Sciatic nerve (tissue), 2 donors: ENCODE measurements around the gene MAN1B1. TPM values are rescaled to one million over a fixed set of nuclear protein-coding genes. Genes with fewer than 3 reads are reported as not detected.
A peak's percentile ranks its signal among the peaks of the same experiment; 100 is the strongest.
"Not testable (repeated sequence)": the region's sequence is repeated elsewhere in the genome, so short reads cannot be mapped to it uniquely, and the experiment has no call there.

ENCODE experiments used
- ATAC-seq: fragments of 200-7000 bp; cut with Tn5 transposase; one replicate; pipeline ENCODE4 v1.9.1; 2020; ENCODE audit warnings: mild to moderate bottlenecking, moderate library complexity
- DNase-seq: peaks from one replicate; pipeline ENCODE4 v3.0.0-alpha.2; 2020; ENCODE audit warnings: low spot score
- intact Hi-C: fragments of 100-400 bp; cut with DNase I; formaldehyde crosslinking; loops from one replicate; pipeline ENCODE4 v1.14.2; 2022
- total RNA-seq: library from RNA; stranded (reverse); fragmentation: NEBNext Ultra II Directional; extraction: Animal tissue kit (Norgen Biotek cat#: 25700); gene quantifications from one replicate; pipeline ENCODE4 v1.2.1, GENCODE V29; 2021
- donor health status: DM: no; HTN: no; CAD: no.
- donor health status: DM: no; HTN: no; CAD: no.

The MAN1B1 gene
- total RNA-seq, 1 donor from 2014 or later = 48.3 TPM

DNA sequence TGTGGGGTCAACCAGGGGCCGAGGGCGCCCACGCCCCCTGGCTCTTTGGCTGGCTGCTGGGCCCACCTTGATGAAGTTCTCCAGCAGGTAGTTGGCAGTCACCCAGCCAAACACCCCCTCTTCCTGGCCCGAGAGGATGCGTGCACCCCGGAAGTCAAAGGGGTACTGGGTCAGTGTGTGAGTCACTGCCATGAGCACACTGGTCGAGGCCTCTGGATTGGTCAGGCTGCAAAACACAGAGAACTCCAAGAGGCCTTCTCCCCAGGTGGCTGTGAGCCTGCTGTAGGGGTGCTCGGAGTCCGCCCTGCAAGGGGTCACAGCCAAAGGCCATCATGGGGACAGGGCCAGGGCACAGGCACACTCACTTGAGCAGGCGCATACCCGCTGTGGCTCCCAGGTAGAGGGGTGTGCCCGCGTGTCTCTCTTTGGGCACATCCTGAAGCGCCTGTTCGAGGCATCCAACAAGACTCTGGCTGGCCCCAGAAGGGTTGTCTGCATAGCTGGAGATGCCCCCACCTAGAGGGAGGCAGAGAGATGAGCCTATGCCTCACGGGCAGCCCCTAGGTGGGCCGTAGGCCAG lies 35.5 kb upstream of the MAN1B1 start:
- intact Hi-C loops = no loop called here
- DNase-seq = no peak
- ATAC-seq = no peak

DNA sequence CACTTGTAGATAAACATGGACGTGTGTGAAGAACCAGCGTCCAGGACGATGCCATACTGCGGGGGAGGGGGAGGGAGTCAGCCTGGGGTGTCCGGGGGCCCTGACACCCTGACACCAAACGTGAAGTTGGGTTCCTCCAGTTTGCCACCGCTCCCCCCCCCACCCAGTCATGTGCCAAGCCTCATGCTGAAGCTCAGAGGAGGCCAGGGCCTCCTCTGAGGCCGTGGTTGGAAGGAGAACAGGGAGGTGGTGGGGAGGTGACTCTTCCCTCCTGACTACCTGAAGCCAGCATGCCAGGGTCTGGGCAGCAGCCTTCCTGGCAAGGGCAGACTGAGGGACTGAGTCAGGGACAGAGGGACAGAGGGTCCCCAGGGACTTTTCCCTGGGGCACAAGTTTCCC lies 34.5 kb upstream of the MAN1B1 start:
- no peak for ATAC-seq
- intact Hi-C loops = no loop called here
- DNase-seq = no peak

DNA sequence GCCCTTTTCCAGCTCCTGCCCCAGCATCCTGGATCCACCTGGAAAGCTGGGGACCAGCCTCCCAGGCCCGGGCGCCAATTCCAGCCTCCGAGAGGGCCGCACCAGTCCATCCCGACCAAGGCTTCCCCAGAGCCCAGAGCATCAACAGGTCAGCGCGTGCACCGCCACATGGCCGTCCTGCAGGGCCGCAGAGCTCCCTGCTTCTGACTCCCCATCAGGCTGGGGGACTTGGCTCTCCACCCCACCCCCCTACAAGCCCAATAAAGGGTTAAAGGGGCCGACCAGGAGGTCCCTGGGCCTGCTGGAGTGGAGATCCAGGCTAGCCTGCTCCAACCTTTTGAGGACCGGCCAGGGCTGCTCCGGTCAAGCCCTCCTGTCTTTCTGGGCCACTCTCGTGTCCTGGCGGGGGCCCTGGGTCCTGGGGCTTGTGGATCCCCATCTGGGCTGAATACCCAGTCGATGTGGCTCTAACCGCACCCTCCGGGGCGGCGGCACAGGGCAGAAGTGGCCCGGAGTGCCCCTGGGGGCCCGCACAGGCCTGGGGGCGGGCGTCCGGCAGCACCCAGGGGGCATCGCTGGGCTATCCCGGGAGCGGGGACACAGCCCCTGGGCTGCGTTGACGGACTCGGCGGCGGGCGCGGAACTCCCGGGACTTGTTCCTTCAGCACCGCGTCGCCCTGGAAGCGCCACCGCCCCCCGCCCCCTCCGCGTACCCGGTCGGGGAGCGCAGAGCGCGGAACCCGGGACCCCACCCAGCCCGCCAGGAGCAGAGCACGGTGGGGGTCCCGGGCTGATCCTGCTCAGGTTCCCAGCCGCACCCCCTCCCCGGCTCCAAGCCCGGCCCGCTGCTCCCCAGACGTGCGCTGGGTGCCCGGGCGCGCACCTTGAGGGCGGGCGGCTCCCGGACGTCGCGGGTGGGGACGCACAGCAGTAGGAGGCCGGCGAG lies 33.5 kb upstream of the MAN1B1 start:
- DNase-seq (no peak), ATAC-seq (no peak)
- intact Hi-C loops = no loop called here

DNA sequence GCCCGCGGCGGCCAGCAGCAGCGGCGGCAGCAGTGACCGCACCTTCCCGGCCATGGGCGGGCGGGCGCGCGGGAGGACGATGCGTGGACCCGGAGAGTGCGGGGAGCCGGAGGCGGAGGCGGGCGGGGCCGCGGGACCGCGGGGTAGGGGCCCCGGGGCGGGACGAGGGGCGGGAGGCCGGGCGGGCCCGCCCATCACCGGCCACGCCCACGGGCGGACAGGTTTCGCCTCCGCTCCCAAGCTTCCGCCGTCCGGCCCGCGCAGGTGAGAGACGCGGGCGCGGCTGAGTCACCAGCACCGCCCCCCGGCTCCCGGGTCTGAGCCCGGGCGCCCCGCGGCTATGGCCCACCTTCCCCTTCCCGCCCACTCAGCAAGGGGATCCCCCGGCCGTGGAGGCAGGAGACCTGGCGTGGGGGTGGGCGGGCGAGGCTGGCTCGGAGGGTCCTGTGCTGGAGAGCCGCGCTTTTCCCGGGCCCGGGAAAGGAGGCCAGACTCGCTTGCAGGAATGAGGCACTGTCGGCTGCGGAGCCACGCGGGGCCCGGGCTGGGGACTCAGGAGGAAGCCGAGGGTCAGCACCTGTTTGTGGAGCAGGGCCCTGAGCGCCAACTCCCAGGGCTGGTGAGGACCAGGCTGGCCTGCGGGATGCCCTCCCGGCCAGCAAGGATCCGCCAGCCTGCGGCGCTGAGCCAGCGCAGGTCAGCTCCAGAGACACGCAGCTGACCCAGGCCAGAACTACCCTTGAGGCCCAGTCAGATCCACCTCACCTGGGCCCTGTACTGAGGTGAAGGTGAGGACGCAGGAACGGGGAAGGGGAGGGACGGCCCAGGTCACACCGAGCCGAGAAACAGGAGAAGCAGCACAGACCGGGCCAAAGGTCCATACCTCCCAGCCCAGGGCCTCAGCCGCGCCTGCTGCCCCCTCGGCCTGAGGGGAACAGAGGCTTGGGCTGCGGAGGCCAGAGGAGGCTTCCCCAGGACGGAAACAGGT lies 32.5 kb upstream of the MAN1B1 start, which contains the start of gene ENTPD2:
Gene ENTPD2, minus strand, starts transcription at position 118 of the 988 bp plus-strand sequence. Its CDS starts 64 bp downstream, at position 54.
- DNase-seq (no peak), ATAC-seq (no peak)
- intact Hi-C loops = no loop called here

DNA sequence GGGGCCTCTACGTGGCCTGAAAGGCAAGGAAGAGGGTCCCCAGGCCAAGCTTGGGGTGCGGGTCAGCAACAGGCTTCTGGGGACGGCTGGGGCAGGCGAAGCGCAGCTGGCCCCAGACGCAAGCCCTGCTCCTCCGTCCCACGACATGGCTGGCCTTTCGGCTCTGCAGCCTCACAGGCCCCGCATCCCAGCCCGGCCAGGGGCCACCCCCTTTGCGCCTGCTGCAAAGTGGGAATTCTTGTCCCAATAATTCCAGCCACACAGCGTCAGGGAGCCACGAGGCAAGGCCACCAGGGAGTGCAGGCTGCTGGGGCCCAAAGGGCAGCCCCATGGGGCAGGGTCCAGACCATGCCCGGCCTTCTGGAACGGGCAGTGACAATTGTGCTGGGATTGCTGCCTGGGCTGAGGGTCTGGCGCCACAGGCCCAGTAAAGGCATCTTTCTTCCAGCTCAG lies 31.8 kb upstream of the MAN1B1 start:
- peak; percentile 6 for ATAC-seq

DNA sequence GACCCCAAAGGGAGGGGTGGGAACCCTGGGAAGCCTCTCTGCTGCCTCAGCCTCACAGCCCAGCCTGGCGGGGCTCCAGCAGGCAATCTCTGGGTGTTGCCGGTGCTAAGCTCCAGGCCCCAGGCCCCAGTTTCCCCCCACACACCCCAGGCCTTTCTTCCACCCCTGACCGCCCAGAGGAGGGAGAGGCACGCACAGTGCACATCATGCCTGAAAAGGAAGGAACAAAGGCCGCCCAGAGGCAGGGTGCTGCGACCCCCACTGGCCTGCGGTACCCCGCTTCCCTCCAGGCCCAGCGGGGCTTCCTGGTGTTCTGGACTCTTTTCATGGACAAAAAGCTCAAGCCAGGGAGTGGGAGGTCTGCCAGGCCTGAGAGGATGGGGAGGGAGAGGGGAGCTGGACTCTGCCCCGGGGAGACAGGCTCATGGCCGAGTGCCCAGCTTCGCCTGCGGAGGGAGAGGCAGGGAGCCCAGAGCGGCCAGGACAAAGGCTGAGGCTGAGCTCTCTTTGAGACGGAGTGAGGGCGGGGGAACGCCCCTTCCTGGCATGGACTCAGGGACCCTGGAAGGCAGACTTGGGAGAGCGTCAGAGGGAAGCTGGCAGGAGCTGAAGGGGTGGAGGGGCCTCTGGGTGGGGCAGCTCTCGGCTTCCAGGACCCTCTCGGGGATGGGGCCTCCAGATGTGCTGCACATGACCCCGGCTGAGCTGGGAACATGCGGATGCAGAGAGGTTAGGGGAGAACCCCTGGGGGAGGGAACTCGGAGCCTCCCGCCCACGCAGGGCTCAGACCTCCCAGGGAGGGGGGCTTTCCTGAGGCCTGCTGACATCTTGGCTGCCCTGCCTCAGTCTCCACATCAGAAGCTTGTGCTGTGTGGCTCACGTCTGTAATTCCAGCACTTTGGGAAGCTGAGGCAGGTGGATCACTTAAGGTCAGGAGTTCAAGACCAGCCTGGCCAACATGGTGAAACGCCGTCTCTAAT lies 31.1 kb upstream of the MAN1B1 start:
- ATAC-seq (peak; percentile 92), DNase-seq (peak; percentile 95)
- intact Hi-C loops = no loop called here

More for the DNA sequence above, 31.8 kb upstream of the MAN1B1 start:
- intact Hi-C loops = no loop called here
- DNase-seq = no peak

DNA sequence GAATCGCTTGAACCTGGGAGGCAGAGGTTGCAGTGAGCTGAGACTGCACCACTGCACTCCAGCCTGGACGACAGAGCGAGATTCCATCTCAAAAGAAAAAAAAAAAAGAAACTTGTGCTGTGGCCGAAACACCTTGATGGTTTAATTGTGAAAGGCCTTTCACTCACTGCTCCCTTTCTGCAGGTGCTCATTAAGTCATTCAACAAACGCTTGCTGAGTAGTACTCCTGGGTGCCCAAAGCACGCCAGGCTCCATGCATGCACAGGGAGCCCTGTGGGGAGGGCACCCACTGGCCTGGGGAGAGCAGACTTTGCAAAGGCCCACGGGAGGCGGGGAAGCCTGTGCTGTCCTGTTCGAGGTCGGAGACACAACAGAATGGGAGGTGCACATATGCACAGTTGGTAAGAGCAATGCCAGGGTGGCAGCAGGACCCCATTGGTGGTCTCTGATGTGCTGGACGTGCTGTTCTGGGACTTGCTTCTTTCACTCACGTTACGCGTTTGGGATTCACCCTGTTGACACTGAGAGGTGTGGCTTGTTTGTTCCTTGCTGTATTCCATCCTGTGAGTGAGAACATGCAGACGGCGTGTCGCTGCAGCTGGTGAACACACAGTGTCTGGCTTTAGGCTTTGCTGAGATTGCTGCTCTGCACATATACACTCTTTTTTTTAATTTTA lies 29.9 kb upstream of the MAN1B1 start:
- DNase-seq = no peak
- intact Hi-C loops = no loop called here
- no peak for ATAC-seq

DNA sequence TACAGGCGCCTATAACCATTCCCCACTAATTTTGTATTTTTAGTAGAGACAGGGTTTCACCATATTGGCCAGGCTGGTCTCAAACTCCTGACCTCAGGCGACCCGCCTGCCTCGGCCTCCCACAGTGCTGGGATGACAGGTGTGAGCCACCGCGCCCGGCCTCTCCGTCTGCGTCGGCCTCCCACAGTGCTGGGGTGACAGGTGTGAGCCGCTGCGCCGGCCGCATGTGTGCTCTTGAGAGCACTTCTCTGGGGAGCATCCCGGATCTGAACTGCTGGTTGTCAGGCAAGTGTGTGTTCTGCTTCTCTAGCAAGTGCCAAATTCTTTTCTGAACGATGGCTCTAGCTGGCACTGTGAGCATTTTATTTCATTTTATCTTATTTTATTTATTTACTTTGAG lies 29.2 kb upstream of the MAN1B1 start:
- ATAC-seq = no peak
- DNase-seq = no peak
- intact Hi-C loops = no loop called here

DNA sequence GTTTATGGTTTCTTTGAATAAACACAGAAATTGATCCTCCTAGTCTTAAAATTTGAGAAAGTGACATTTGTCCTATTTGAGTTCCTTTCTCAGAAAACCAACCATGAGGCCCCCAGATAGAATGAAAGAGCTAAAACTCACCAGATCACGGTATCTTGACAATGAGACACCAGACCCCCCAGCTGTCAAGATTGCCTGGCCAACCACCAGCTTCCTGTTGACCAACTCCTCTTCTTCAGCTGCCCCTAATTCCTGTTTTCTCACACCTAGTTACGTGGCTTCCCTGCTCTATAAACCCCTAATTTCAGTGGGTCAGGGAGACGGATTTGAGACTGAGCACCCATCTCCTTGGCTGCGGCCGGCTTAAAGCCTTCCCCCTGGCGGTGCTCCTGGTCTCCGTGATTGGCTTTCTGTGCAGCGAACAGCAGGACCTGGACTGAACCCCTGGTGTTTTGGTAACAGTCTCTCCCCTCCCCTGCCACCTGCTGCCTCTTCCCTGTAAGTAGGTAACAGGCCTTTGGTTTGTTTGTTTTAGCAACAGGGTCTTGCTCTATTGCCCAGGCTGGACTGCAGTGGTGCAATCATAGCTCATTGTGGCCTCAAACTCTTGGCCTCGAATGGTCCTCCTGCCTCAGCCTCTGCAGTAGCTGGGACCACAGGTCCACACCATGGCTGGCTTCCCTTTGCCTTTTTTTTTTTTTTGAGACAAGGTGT lies 28.1 kb upstream of the MAN1B1 start:
- DNase-seq (no peak), ATAC-seq (no peak)
- intact Hi-C loops = no loop called here

DNA sequence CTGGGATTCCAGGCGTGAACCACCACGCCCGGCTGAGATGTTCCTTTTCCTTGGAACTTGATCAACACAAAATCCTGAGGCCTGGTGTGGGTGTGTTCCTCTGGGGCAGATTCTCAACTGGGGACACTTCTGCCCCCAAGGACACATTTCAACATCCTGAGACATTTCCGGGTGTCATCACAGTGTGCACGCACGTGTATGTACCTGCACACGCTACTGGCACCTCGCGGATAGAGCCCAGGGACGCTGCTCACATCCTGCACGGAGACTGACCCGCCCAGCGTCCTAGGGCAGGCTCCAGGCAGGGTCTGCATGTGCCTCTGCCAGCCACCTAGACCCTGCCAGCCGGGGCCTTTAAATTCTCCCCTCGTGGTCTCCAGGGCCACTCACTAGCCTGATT lies 24.4 kb upstream of the MAN1B1 start:
- ATAC-seq = no peak
- intact Hi-C loops = no loop called here
- no peak for DNase-seq

DNA sequence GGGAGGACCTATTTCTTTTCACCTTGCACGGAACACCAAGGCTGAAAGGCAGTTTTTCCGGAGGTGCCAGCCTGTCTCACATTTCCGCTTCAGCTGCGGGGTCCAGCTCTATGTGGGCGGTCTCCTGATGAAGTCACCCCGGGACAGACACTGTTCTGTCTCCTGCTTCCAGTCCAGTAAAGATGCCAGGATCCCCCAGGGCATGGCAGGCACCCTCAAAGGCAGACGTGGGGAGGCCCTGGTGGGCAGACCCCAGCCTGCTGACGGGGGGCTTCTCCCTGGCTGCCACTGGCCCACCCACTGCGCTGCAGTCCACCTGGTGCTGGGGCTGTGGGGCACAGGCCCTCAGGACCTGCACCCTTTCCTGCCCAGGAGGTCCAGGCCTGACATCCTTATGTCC lies 24.0 kb upstream of the MAN1B1 start:
- ATAC-seq, DNase-seq, intact Hi-C loops: not testable (repeated sequence)

DNA sequence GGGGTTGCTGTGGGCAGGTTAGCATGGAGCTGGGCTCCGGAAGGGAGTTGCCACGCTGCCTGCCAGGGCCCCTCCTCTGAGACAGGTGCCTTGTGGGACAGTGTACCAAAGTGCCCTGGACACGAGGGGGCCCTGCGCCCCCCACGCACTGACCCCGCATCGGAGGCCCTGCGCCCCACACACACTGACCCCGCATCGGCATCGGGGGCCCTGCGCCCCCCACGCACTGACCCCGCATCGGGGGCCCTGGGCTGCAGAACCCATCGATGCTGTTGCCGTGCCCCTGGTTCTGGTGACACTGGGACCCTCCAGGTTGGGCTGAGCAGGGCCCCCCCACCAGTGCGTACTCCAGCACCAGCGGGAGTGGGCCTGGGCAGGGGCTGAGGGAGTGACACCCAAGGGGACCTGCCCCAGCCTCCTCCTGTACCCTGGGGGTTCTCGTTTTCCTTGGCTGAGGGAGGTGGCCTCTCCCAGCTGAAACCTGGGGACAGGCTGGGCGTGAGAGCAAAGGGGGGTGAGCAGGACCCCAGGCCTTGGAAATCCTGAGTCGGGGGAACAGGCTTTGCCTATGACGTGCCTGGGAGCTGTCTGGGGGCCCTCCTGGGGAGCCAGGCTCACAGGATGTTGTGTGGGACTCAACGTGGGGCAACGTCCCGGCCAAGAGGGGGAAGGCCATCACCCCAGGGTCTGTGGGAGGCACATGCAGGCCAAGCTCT lies 23.3 kb upstream of the MAN1B1 start:
- intact Hi-C loops = no loop called here

DNA sequence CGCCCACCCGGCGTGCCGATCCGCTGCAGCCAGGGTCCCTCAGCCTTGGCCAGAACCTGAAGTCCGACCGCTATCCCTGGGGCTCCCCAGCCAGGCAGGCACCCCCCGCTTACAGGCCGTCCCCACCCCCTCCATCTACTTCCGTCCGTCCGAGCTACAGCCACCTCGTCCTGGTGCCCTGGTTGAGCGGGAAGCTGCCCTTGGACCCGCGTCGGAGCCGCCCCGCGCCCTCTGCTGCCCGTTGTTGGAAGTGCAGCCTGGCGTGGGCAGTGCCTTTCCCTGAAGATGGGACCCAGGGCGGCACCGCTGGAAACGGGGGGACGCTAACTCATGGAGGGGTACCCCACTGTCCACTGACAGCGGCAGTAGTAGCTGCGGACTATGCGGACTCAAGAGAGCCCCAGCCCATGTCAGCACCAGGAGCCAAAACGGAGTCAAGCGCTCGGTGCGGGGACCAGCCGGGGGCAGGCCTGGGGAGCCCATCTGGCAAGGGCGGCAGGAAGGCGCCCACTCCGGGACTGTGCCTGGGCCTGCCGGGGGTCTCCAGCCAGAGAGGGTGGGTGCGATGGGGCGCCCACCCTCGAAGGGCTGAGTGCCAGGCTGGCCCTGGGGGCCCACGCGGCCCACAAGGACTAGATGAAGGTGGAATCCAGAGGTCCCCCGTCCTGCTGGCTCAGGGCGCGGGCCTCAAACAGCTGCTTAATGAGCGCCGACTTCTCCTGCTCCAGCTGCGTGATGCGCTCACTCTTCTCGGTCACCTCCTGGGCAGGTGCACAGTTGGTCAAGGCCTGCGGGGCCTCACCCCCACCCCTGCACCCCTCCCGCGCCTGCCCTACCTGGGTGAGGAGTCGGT lies 22.5 kb upstream of the MAN1B1 start:
- intact Hi-C loops = no loop called here
- DNase-seq (peak; percentile 86), ATAC-seq (peak; percentile 77)

More for the DNA sequence above, 23.3 kb upstream of the MAN1B1 start:
- ATAC-seq = no peak
- no peak for DNase-seq

DNA sequence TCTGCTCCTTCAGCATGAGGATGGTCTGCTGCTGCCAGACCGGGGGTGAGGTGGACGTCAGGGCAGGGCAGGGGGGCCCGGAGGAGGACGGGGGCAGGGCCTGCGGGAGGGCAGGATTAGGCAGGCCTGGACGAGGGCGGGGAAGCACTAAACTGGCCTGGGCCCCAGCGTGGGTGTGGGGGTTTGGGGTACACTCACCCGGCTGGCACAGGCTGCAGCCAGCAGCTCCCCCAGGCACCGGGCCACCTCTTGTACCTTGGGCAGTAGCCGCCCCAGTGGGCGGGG lies 22.0 kb upstream of the MAN1B1 start:
- DNase-seq = no peak
- no peak for ATAC-seq
- intact Hi-C loops = no loop called here

DNA sequence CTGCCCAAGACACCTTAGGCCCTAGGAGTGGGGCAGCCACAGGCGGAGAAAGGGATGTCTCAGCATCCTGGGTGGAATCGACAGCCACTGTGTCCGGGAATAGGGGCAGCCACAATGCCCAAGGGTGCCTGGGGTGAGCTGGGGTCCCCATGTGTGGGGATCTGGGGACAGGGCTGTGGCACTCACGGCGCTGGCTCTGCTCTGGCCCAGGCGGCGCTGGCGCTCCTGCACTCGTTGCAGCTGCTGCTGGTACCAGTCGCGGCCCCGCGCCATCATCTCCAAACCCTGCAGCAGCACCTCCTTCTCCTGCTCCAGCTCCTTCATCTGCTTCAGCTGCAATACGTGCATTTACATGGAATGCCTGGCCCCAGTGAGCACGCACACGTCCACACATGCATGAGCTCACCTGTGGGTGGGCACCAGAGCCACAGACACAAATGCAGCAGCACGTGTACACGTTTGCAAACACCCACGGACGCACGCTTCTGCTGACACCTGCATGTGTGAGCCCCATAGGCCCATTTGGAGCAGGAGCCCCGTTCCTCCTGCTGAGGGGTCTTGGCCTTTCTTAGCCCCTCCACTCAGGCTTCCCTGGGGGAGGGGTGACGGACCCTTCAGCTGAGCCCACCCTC lies 21.3 kb upstream of the MAN1B1 start:
- ATAC-seq = no peak
- no peak for DNase-seq
- intact Hi-C loops = no loop called here
